ENCODE results near the gene UBE2S.
"Not testable (repeated sequence)": the region's sequence is repeated elsewhere in the genome, so short reads cannot be mapped to it uniquely, and the experiment has no call there.

Gene UBE2S

DNA sequence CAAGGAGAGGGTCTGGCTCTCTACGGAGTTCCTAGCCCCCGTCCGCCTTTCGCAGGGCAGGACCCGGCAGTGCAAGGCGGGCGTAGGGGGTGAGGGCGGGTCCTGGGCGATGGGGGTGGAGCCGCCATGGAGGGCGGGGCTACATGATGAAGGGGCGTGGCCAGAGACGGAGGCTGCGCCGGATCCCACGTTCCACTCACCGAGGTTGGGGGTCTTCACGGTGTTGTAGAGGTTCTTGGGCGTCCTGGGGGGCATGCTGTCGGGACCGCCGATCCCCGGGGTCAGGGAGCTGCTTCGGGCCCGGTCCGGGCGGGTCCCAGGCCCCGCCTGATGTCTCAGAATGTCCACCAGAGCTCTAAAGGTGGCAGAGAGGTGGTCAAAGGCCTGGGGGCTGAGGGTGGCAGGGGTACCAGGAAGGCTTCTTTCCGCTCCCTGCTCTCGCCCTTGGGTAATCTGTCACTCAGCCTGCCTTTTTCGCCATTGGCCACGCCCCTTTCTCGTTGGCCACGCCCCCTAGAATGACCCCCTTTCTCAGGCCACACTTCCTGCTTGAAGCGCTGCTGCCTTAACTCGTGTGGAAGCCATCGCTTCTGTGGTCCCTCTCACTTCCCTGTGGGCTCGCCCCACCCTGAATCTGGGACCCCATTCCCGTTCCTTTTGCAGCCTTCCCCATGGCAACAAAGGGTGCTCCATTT lies 33.0 kb upstream of the UBE2S start:
- in situ Hi-C loops (cut with MboI; ENCODE audit: low sequenced_read_pairs) = no loop called here

DNA sequence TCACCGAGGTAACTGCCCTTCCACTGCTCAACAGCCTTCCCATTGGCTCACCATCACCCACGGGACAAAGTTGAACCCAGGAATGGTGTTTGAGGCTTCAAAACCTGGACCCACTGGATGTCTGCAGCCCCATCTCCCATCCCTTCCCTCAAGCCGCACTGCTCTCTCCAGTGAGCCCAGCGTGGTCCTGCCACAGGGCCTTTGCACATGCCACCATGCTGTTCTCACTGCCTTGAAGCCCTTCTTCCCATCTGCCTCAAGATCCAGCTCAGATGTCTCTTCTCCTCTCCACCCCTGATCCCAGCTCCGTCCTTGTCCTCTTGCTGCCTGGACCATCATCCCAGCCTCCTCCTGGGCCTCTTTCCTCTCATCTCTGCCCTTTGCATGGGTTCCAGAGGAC lies 31.5 kb upstream of the UBE2S start:
- in situ Hi-C loops (cut with MboI; ENCODE audit: low sequenced_read_pairs) = no loop called here

DNA sequence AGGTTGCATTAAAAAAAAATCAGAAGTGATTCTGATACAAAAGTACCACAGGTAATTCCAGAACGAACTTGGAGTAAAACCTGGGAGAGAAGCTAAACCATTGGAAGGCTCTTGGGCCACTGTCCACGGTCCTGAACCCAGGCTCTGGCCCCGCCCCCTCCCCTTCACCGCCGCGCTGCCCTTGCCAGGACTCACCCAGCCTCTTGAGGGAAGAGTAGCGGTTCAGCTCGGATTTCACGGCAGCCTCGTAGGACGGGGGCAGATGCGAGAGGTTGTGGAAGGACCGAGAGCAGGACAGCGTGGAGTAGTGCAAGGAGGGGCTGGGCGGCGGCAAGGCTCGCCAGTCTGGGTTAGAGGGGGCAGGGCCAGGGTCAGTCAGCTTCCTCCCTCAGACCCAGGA lies 29.8 kb upstream of the UBE2S start:
- in situ Hi-C loops (cut with MboI; ENCODE audit: low sequenced_read_pairs) = no loop called here

DNA sequence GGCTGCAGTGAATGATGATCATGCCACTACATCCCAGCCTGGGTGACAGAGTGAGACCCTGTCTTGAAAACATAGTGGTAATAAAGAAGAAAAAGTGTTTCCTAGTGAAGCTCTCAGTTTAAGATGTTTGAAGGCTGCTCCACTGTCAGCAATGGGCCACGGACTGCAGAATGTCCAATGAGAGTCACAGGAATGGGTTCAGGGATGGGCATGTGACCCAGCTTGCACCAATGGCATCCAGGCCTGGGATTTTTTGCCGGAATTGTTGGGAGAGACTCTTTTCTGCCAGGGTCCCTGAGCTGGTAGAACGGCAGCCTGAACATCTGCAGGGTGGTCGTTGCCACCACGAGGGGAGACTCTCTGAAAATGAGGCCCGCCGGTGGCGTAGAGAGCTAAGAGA lies 29.3 kb upstream of the UBE2S start:
- in situ Hi-C loops (cut with MboI; ENCODE audit: low sequenced_read_pairs) = no loop called here

DNA sequence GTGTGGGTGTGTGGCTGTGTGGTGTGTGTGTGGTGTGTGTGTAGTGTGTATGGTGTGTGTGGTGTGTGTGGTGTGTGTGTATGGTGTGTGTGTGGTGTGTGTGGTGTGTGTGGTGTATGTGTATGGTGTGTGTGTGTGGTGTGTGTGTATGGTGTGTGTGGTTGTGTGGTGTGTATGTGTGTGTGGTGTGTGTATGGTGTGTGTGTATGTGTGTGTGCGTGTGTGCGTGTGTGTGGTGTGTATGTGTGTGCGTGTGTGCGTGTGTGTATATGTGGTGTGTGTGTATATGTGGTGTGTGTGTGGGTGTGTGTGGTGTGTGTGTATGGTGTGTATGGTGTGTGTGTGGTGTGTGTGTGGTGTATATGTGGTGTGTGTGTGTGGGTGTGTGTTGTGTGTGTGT lies 27.4 kb upstream of the UBE2S start:
- in situ Hi-C loops (cut with MboI; ENCODE audit: low sequenced_read_pairs) = no loop called here

DNA sequence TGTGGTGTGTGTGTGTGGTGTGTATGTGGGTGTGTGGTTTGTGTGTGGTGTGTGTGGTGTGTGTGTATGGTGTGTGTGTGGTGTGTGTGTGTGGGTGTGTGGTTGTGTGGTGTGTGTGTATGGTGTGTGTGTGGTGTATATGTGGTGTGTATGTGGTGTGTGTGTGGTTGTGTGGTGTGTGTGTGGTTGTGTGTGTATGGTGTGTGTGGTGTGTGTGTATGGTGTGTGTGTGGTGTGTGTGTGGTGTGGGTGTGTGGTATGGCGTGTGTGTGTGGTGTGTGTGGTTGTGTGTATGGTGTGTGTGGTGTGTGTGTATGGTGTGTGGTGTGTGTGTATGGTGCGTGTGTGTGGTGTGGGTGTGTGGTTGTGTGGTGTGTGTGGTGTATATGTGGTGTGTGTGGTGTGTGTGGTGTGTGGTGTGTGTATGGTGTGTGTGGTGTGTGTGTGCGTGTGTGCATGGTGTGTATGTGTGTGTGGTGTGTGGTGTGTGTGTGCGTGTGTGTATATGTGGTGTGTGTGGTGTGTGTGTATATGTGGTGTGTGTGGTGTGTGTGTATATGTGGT lies 26.9 kb upstream of the UBE2S start:
- in situ Hi-C loops (cut with MboI; ENCODE audit: low sequenced_read_pairs) = no loop called here

DNA sequence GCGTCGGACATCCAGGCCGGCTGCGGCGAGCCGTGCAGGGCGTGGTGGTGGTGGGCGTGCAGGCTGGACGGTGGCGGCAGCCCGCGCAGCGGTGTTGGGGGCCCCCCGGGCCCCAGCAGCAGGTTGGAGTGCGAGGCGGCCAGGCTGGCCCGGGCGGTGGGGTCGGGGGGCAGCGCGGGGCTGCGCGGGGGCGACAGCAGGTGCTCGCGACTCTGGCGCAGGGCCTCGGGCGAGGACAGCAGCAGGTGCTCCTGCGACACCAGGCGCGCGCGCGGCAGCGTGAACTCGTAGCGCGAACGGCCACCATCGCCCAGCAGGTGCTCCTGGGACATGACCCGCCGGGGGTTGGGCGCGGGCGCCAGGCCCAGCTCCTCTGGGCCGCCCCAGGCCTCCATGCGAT lies 25.7 kb upstream of the UBE2S start:
- in situ Hi-C loops (cut with MboI; ENCODE audit: low sequenced_read_pairs) = no loop called here

DNA sequence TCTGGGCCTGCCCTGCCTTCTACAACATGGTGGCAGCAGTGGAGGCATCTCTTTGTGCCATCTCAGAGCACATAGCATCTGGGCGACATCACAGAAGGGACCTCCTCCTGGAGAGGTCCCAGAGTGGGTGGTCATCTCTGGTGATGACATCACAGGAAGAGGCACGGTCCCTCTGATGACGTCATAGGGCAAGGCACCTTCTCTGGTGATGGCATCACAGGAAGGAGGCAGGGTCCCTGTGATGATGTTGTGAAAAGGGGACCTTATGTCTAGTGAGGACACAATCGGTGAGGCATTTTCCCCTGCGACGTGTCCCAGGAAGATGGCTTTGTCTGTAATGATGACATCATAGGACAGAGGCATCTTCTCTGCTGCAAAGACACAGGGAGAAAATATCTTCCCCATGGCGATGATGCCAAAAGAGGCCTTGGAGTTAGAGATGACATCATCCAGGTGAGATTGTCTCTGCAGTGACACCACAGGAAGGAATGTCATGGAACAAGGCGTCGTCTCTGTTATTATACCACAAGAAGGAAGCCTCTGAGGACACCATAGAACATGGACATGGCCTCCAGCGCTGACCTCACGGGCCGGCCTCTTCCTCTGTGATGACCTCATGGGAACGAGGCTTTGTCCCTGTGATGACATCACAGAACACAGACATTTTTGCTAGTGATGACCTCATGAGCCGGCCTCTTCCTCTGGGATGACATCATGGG lies 24.8 kb upstream of the UBE2S start:
- in situ Hi-C loops (cut with MboI; ENCODE audit: low sequenced_read_pairs) = no loop called here

DNA sequence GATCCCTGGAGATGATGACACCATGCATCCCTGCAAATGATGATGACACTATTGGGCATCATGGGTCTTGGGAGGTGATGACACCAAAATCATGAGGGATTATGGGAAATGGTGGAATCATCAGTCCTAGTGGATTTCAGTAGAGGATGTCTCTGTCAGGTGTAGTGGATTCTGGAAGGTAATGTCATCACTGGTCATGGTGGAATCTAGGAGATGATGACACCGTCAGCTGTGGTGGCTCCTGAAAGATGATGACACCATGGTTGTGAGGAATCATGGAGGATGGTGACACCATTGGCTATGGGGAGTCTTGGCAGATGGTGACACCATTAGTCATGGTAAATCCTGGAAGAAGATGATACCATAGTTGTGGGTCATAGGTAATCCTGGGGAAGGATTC lies 23.6 kb upstream of the UBE2S start:
- in situ Hi-C loops (cut with MboI; ENCODE audit: low sequenced_read_pairs) = no loop called here

DNA sequence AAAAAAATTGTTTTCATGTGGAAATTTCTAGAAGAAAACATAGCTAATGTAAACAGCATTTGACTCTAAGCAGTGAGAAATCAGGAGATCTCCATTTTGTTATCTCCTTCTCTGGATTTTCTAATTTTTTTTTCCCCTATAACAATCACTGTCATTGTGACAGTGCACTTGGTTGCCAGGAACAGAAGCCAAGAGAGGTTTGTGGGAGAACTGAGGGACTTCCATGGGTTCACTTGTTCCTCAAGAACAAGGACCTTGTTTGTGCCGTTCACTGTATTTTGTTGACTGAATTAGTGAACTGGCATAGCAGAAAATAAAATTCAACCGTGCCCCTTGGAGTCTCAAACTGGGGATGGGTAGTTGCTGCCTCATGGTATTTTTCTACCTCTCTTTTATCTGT lies 18.5 kb upstream of the UBE2S start:
- in situ Hi-C loops (cut with MboI; ENCODE audit: low sequenced_read_pairs) = no loop called here

DNA sequence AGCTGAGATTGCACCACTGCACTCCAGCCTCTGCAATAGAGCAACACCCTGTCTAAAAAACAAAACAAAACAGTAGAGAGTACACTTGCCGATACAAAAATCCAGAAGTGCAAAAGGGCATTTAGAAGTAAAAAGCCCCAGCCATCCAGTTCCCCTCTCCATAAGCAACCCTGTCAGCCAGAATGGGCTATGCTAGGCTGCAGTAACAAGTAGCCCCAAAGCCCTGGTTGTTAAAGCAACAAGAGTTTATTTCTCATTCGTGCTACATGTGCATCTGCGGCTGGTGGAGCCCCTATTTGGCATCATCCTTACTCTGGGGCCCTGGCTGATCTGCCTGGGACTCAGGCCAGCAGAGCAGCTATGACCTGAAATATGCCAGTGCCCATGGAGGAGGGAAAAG lies 16.9 kb upstream of the UBE2S start:
- in situ Hi-C loops (cut with MboI; ENCODE audit: low sequenced_read_pairs) = no loop called here

DNA sequence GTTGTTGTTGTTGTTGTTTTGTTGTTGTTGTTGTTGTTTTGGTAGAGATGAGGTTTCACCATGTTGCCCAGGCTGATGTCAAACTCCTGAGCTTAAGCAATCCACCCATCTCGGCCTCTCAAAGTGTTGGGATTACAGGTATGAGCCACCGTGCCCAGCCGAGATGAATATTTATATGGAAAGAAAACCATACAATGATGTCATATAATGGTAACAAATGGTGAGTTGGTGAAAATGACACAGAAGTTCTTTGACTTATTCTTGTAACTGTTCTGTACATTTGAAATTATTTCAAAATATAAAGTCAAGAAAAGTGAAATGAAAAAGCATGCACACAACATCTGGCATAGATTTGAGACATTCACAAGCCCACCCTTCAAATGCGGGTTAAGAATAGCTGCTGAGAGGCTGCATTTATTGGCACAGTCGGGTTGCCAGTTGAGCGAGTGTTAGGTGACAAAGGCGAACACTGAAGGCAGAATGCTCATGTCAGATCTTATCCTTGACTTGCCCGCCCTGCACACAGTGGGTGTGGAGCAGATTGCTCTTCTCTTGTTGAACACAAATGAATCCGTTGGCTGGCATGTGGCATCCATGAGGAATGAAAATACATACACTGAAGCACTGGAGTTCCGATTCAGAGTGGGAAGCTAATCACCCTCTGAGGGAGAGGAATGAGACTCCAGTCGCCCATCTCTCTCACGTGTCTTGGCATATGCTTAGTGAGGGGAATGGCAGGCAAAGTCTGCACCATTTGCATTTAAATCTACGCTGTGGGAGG lies 15.8 kb upstream of the UBE2S start:
- in situ Hi-C loops (cut with MboI; ENCODE audit: low sequenced_read_pairs) = no loop called here

DNA sequence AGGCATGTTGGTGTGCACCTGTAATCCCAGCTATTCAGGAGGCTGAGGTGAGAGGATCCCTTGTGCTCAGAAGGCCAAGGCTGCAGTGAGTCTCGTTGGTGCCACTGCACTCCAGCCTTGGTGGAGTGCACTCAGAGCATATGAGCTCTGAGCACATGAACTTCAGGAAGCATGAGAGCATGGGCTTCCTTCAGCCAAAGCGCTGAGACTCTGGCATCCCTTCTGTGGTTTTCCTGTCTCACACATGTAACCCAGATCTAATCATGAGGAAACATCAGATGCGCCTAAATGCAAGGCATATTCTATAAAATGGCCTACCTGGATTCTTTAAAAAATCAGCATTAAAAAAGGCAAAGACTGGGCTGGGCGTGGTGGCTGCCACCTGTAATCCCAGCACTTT lies 13.7 kb upstream of the UBE2S start:
- in situ Hi-C loops (cut with MboI; ENCODE audit: low sequenced_read_pairs) = not testable (repeated sequence)

DNA sequence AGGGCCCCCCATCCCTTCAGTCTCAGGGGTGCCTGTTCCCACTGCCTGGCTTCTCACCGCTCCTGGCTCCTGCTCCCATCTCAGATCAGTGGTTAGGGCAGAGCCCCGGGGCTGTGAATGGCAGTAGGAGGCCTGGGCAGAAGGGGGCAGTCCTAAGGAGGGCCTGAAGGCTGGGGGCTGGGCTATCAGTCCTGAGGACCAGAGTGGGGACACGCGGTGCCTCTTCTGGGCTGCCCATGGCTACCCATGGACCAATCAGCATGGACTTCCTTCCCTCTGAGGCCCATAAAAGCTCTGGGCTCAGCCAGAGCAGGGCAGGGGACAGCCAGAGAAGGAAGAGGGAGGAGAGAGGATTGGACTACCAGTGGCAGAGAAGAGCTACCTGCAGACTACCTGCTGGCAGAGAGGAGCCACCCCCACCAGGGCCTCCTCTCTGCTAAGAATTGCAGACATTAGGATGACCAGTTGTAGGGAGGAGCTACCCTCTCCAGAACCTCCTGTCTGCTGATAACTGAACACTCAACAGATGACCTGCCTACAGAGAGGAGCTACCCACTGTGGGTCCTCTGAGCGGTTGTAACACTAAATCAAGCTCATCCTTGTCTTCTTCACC lies 12.1 kb upstream of the UBE2S start:
- in situ Hi-C loops (cut with MboI; ENCODE audit: low sequenced_read_pairs) = no loop called here

DNA sequence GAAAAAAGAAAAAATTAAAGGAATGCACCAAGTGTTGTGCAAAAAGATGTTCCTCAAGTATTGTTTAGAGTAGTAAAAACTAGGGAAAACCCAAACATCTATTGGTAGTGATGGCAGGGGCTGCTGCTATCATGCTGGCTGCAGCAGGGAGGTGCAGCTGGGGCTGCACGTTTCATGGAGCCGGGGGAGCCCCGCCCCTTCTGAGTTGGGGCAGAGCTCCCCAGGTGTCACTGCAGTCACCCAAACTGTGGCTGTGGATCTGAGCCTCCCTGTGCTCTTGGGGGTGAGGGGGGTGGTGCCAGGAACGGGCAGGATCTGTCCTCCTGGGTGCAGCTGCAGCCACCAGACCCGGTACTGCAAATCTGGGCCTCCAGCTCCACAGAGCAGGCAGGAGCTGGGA lies 11.5 kb upstream of the UBE2S start:
- in situ Hi-C loops (cut with MboI; ENCODE audit: low sequenced_read_pairs) = no loop called here

DNA sequence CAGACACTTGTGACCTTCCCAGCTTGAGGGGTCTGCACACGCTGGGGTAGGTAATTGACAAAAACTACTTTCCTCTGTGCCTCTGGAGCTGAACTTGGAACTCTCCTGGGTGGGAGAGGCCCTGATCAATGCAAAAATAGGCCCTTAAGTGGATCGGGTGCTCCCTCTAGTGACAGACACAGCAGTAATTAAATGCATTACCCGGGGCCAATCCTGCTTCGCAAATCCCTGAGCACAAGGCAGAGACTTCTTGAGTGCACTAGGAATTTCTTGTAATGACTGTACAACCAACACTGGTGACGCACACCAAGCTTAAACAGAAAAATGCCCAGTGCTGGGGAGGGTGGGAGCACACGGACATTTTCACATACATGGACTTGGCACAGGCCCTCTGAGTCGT lies 10.6 kb upstream of the UBE2S start:
- in situ Hi-C loops (cut with MboI; ENCODE audit: low sequenced_read_pairs) = no loop called here

DNA sequence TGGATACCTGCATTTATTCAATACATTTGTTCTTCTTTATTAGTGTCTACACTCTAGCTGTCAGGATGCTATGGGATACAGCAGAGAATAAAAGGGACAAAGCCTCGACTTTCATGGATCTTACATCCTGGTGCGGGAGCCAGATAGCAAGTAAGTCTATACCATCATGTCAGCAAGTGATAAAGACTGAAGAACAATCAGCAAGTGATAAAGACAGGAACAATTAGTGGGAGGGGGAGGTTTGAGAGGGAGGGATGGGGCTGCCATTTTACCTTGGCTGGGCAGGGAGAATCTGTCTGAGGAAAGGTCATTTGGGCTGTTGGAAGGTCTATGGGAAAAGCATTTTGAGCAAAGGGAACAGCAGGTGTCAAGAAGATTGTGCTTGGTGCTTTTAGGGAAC lies 2.6 kb upstream of the UBE2S start:
- in situ Hi-C loops (cut with MboI; ENCODE audit: low sequenced_read_pairs) = no loop called here

DNA sequence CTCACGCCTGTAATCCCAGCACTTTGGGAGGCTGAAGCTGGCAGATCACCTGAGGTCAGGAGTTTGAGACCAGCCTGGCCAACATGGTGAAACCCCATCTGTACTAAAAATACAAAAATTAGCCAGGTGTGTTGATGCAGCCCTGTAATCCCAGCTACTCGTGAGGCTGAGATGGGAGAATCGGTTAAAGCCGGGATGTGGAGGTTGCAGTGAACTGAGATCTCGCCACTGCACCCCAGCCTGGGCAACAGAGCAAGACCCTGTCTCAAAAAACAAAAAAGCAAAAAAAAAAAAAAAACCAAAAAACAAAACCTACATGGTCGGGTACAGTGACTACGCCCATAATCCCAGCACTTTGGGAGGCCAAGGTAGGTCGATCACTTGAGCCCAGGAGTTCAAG lies 1.6 kb upstream of the UBE2S start:
- in situ Hi-C loops (cut with MboI; ENCODE audit: low sequenced_read_pairs) = not testable (repeated sequence)

DNA sequence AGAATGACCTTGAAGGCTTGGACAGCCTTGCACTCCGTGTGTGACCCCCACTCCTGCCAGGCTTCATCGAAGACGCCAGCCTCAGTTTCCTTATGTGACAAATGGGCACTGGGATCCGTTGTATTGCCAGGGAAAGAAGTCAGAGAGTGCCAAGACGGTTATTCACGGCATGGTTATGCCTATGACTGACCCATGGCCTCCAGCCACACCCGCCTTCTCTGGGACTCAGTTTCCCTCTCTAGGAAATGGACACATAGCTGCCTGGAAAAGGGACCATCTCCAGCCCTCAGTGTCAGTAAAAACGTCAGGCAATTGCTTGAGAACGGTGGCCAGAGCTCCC lies 915 bp upstream of the UBE2S start:
- in situ Hi-C loops (cut with MboI; ENCODE audit: low sequenced_read_pairs) = no loop called here

DNA sequence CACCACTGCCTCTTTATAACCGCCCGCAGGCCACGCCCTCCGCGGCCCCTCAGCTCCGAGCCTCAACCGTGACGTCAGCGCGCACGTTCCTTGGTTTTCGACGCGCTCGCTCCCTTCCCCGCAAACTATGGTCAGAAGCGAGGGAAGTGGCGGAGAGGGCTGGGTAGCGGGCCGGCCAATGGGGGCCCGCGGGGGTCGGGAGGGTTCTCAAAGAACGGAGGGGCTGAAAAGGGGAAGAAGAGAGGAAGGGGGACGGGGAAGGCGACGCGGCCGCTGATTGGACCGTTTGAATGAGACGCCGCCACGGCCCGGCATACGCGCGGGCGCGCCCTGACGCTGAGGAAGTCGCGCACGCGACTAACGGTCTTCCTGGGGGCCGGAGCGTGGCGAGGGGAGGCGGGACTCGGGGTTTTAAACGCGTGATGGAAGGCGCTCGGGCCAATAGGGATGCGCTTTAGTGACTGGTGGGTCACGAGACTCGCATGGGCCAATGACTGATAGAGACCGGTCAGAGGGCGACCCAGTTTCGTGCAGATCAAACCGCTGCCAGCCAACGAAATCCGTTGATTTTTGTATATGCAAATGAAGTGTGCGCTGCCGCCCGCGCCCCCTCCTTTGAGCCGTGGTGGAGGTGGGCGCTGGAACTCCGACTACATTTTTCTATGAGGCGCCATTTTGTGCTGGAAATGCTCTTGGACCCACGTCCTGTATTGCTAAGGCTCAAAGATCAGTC lies 378 bp upstream of the UBE2S start:
- in situ Hi-C loops (cut with MboI; ENCODE audit: low sequenced_read_pairs) = no loop called here

All from HL-60/S4 treated with phorbol 12-myristate 13-acetate at 8.2 ng/mL for 4 days and 3 days (cell line).